DND-41 (cell line): ENCODE measurements around the gene PFKFB3.

Experiments used
- CTCF ChIP-seq: IDR thresholded peaks from 2 replicates; pipeline ENCODE4 v1.5.1; 2012; ENCODE audit warnings: borderline replicate concordance, low read length, moderate library complexity, mild to moderate bottlenecking; ENCODE audit not compliant: poor library complexity, severe bottlenecking; ENCODE audit errors: extremely low read depth
- EZH2 ChIP-seq: IDR thresholded peaks from 3 replicates; pipeline ENCODE4 v1.6.1; 2012; ENCODE audit warnings: borderline replicate concordance, low read depth, mild to moderate bottlenecking, moderate library complexity, low read length, inconsistent platforms; ENCODE audit not compliant: severe bottlenecking

- TF ChIP-seq CTCF (no peak), EZH2 (no peak)
These were observed 53.7 kb downstream of the PFKFB3 start for GRCh38 chr10:6256439-6256838.
